ENCODE data around the gene GNAT1.
"Not testable (repeated sequence)": the region's sequence is repeated elsewhere in the genome, so short reads cannot be mapped to it uniquely, and the experiment has no call there.

The GNAT1 gene

GRCh38 chr3:50203809-50204803 lies 12.7 kb downstream of the GNAT1 start:
- WGBS, 2 experiments (ENCODE audit: insufficient coverage in 2 of 2), result 80 to 88% methylated on average over 6 to 8 of the region's 12 CpGs
- Histone ChIP-seq H3K9me3 (ENCODE audit: control insufficient read depth, low read length) (no peaks in the 10 kb centered on the region), H3K4me3 (ENCODE audit: extremely low read depth, insufficient read depth, low read length, poor library complexity, severe bottlenecking) (no peak overlapping the region), H3K4me1 (ENCODE audit: control insufficient read depth, insufficient read depth, low read length, poor library complexity, severe bottlenecking) (peaks cover 13% of the 10 kb centered on the region), H3K36me3 (ENCODE audit: control insufficient read depth, insufficient read depth, low read length) (no peaks in the 10 kb centered on the region), H3K27ac (ENCODE audit: low read depth, low read length, severe bottlenecking) (no peak overlapping the region)

GRCh38 chr3:50204804-50205412 lies 13.5 kb downstream of the GNAT1 start, which contains the start of gene SLC38A3:
Gene SLC38A3, plus strand, starts transcription at chr3:50205271. Its CDS starts 8,929 bp downstream, at chr3:50214200.
- Histone ChIP-seq H3K9me3 (ENCODE audit: control insufficient read depth, low read length) (no peaks in the 10 kb centered on the region), H3K4me3 (ENCODE audit: extremely low read depth, insufficient read depth, low read length, poor library complexity, severe bottlenecking) (peak within 1 kb of the TSS; percentile 47), H3K36me3 (ENCODE audit: control insufficient read depth, insufficient read depth, low read length) (no peaks in the 10 kb centered on the region), H3K27ac (ENCODE audit: low read depth, low read length, severe bottlenecking) (no peak within 1 kb of the TSS), H3K4me1 (ENCODE audit: control insufficient read depth, insufficient read depth, low read length, poor library complexity, severe bottlenecking) (peaks cover 13% of the 10 kb centered on the region)
- WGBS, 2 experiments (ENCODE audit: insufficient coverage in 2 of 2), result 0 to 5% methylated on average over 22 to 25 of the region's 41 CpGs

- WGBS, 2 experiments (ENCODE audit: insufficient coverage in 2 of 2), result 2% methylated on average over 58 to 67 of the region's 67 CpGs
- Histone ChIP-seq H3K36me3 (ENCODE audit: control insufficient read depth, insufficient read depth, low read length) (no peaks in the 10 kb centered on the region), H3K4me1 (ENCODE audit: control insufficient read depth, insufficient read depth, low read length, poor library complexity, severe bottlenecking) (peaks cover 13% of the 10 kb centered on the region), H3K27ac (ENCODE audit: low read depth, low read length, severe bottlenecking) (no peak overlapping the region), H3K4me3 (ENCODE audit: extremely low read depth, insufficient read depth, low read length, poor library complexity, severe bottlenecking) (peak overlapping the region; percentile 47), H3K9me3 (ENCODE audit: control insufficient read depth, low read length) (no peaks in the 10 kb centered on the region)
These were observed 14.2 kb downstream of the GNAT1 start for GRCh38 chr3:50205413-50206276.

GRCh38 chr3:50207359-50208042 lies 16.1 kb downstream of the GNAT1 start:
- WGBS, 2 experiments (ENCODE audit: insufficient coverage in 2 of 2), result 94 to 95% methylated on average over 10 to 15 of the region's 17 CpGs
- no peak overlapping the region for H3K27ac ChIP-seq (ENCODE audit: low read depth, low read length, severe bottlenecking)
- H3K36me3 ChIP-seq (ENCODE audit: control insufficient read depth, insufficient read depth, low read length), result no peaks in the 10 kb centered on the region
- H3K4me1 ChIP-seq (ENCODE audit: control insufficient read depth, insufficient read depth, low read length, poor library complexity, severe bottlenecking), result peaks cover 16% of the 10 kb centered on the region
- H3K4me3 ChIP-seq (ENCODE audit: extremely low read depth, insufficient read depth, low read length, poor library complexity, severe bottlenecking), result no peak overlapping the region
- no peaks in the 10 kb centered on the region for H3K9me3 ChIP-seq (ENCODE audit: control insufficient read depth, low read length)

GRCh38 chr3:50208677-50209344 lies 17.4 kb downstream of the GNAT1 start:
- Histone ChIP-seq H3K27ac (ENCODE audit: low read depth, low read length, severe bottlenecking) (no peak overlapping the region), H3K36me3 (ENCODE audit: control insufficient read depth, insufficient read depth, low read length) (no peaks in the 10 kb centered on the region), H3K4me3 (ENCODE audit: extremely low read depth, insufficient read depth, low read length, poor library complexity, severe bottlenecking) (no peak overlapping the region), H3K9me3 (ENCODE audit: control insufficient read depth, low read length) (no peaks in the 10 kb centered on the region), H3K4me1 (ENCODE audit: control insufficient read depth, insufficient read depth, low read length, poor library complexity, severe bottlenecking) (peaks cover 16% of the 10 kb centered on the region)
- 83% methylated on average over 11 to 13 of the region's 14 CpGs for WGBS, 2 experiments (ENCODE audit: insufficient coverage in 2 of 2)

- H3K36me3 ChIP-seq (ENCODE audit: control insufficient read depth, insufficient read depth, low read length), result no peaks in the 10 kb centered on the region
- no peak overlapping the region for H3K27ac ChIP-seq (ENCODE audit: low read depth, low read length, severe bottlenecking)
- H3K4me3 ChIP-seq (ENCODE audit: extremely low read depth, insufficient read depth, low read length, poor library complexity, severe bottlenecking), result no peak overlapping the region
- WGBS, 2 experiments (ENCODE audit: insufficient coverage in 2 of 2), result 92% methylated on average over 5 of the region's 5 CpGs
- no peaks in the 10 kb centered on the region for H3K9me3 ChIP-seq (ENCODE audit: control insufficient read depth, low read length)
- H3K4me1 ChIP-seq (ENCODE audit: control insufficient read depth, insufficient read depth, low read length, poor library complexity, severe bottlenecking), result peaks cover 7% of the 10 kb centered on the region
These were observed 18.7 kb downstream of the GNAT1 start for GRCh38 chr3:50210176-50210509.

- Histone ChIP-seq H3K4me1 (ENCODE audit: control insufficient read depth, insufficient read depth, low read length, poor library complexity, severe bottlenecking) (peaks cover 6% of the 10 kb centered on the region), H3K36me3 (ENCODE audit: control insufficient read depth, insufficient read depth, low read length) (no peaks in the 10 kb centered on the region), H3K9me3 (ENCODE audit: control insufficient read depth, low read length) (no peaks in the 10 kb centered on the region), H3K4me3 (ENCODE audit: extremely low read depth, insufficient read depth, low read length, poor library complexity, severe bottlenecking) (no peak overlapping the region), H3K27ac (ENCODE audit: low read depth, low read length, severe bottlenecking) (no peak overlapping the region)
- WGBS, 2 experiments (ENCODE audit: insufficient coverage in 2 of 2), result 77 to 82% methylated on average over 12 of the region's 13 CpGs
These were observed 19.3 kb downstream of the GNAT1 start for GRCh38 chr3:50210510-50211367.

- H3K4me3 ChIP-seq (ENCODE audit: extremely low read depth, insufficient read depth, low read length, poor library complexity, severe bottlenecking); H3K27ac ChIP-seq (ENCODE audit: low read depth, low read length, severe bottlenecking); H3K4me1 ChIP-seq (ENCODE audit: control insufficient read depth, insufficient read depth, low read length, poor library complexity, severe bottlenecking); H3K9me3 ChIP-seq (ENCODE audit: control insufficient read depth, low read length); H3K36me3 ChIP-seq (ENCODE audit: control insufficient read depth, insufficient read depth, low read length): not testable (repeated sequence)
- WGBS, 2 experiments (ENCODE audit: insufficient coverage in 2 of 2), result 82 to 86% methylated on average over 2 to 4 of the region's 5 CpGs
These were observed 19.9 kb downstream of the GNAT1 start for GRCh38 chr3:50211368-50211717.

- no peak overlapping the region for H3K27ac ChIP-seq (ENCODE audit: low read depth, low read length, severe bottlenecking)
- peaks cover 3% of the 10 kb centered on the region for H3K4me1 ChIP-seq (ENCODE audit: control insufficient read depth, insufficient read depth, low read length, poor library complexity, severe bottlenecking)
- no peaks in the 10 kb centered on the region for H3K36me3 ChIP-seq (ENCODE audit: control insufficient read depth, insufficient read depth, low read length)
- 100% methylated on average over 1 of the region's 2 CpGs for WGBS, 2 experiments (ENCODE audit: insufficient coverage in 2 of 2)
- no peak overlapping the region for H3K4me3 ChIP-seq (ENCODE audit: extremely low read depth, insufficient read depth, low read length, poor library complexity, severe bottlenecking)
- no peaks in the 10 kb centered on the region for H3K9me3 ChIP-seq (ENCODE audit: control insufficient read depth, low read length)
These were observed 20.5 kb downstream of the GNAT1 start for GRCh38 chr3:50211930-50212329.
